Effector memory CD4-positive, alpha-beta T cell (primary cell): Measurements from ENCODE around the gene PCDHA2.
"Not testable (repeated sequence)": the region's sequence is repeated elsewhere in the genome, so short reads cannot be mapped to it uniquely, and the experiment has no call there.

Experiments used
- DNase-seq, 3 donors: peaks; one replicate each; pipeline ENCODE4 v3.0.0-alpha.2; 2020
- H3K27ac ChIP-seq: 2 replicates; pipeline ENCODE4 v1.7.0; 2013; ENCODE audit warnings: mild to moderate bottlenecking, low read length, moderate library complexity; ENCODE audit not compliant: insufficient read depth, poor library complexity, severe bottlenecking
- H3K27me3 ChIP-seq: replicated peaks from 2 replicates; pipeline ENCODE4 v1.7.0; 2013; ENCODE audit warnings: mild to moderate bottlenecking, low read length; ENCODE audit not compliant: insufficient read depth, control insufficient read depth, poor library complexity, severe bottlenecking
- H3K36me3 ChIP-seq: 2 replicates; pipeline ENCODE4 v1.7.0; 2013; ENCODE audit warnings: mild to moderate bottlenecking, low read length, moderate library complexity; ENCODE audit not compliant: control insufficient read depth, insufficient read depth
- H3K4me1 ChIP-seq: 2 replicates; pipeline ENCODE4 v1.7.0; 2013; ENCODE audit warnings: low read length, mild to moderate bottlenecking; ENCODE audit not compliant: control insufficient read depth, insufficient read depth, poor library complexity, severe bottlenecking
- H3K4me3 ChIP-seq: 2 replicates; pipeline ENCODE4 v1.7.0; 2013; ENCODE audit warnings: low read length, low read depth, mild to moderate bottlenecking; ENCODE audit not compliant: insufficient read depth, poor library complexity, severe bottlenecking
- H3K9me3 ChIP-seq: 2 replicates; pipeline ENCODE4 v1.7.0; 2013; ENCODE audit warnings: mild to moderate bottlenecking, low read length, moderate library complexity; ENCODE audit not compliant: control insufficient read depth

PCDHA2 gene

DNA sequence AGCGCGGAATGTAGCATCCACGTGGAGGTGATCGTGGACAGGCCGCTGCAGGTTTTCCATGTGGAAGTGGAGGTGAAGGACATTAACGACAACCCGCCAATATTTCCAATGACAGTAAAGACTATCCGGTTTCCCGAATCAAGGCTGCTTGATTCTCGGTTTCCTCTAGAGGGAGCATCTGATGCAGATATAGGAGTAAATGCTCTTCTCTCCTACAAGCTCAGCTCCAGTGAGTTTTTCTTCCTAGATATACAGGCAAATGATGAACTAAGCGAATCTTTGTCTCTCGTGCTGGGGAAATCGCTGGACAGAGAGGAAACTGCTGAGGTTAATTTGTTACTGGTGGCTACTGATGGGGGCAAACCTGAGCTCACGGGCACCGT is 598 bp downstream of the PCDHA2 start:
- Histone ChIP-seq H3K36me3 (no peaks in the 10 kb centered on the region), H3K4me1 (no peaks in the 10 kb centered on the region), H3K27me3 (no peaks in the 10 kb centered on the region), H3K4me3 (no peak overlapping the region), H3K9me3 (peaks cover 7% of the 10 kb centered on the region), H3K27ac (no peak overlapping the region)
- no peak for DNase-seq

GRCh38 chr5:140796072-140796717 is 1.5 kb downstream of the PCDHA2 start:
- not testable (repeated sequence) for H3K4me1 ChIP-seq, H3K36me3 ChIP-seq, H3K4me3 ChIP-seq, DNase-seq, H3K27me3 ChIP-seq, H3K9me3 ChIP-seq, H3K27ac ChIP-seq

DNA sequence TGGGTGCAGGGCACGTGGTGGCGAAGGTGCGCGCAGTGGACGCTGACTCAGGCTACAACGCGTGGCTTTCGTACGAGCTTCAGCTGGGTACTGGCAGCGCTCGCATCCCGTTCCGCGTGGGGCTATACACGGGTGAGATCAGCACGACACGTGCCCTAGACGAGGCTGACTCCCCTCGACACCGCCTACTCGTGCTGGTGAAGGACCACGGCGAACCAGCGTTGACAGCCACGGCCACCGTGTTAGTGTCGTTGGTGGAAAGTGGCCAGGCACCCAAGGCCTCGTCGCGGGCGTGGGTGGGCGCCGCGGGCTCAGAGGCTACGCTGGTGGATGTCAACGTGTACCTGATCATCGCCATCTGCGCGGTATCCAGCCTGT is 2.1 kb downstream of the PCDHA2 start:
- no peaks in the 10 kb centered on the region for H3K36me3 ChIP-seq
- no peaks in the 10 kb centered on the region for H3K4me1 ChIP-seq
- H3K4me3 ChIP-seq: no peak overlapping the region
- H3K9me3 ChIP-seq: peaks cover 15% of the 10 kb centered on the region
- DNase-seq: no peak
- no peak overlapping the region for H3K27ac ChIP-seq
- no peaks in the 10 kb centered on the region for H3K27me3 ChIP-seq

GRCh38 chr5:140800816-140801493 is 6.3 kb downstream of the PCDHA2 start, which contains the start of gene PCDHA3:
PCDHA3 (plus strand) TSS chr5:140801057.
- Histone ChIP-seq H3K4me1 (no peaks in the 10 kb centered on the region), H3K27ac (no peak within 1 kb of the TSS), H3K27me3 (peaks cover 5% of the 10 kb centered on the region), H3K36me3 (no peaks in the 10 kb centered on the region), H3K9me3 (peaks cover 10% of the 10 kb centered on the region), H3K4me3 (no peak within 1 kb of the TSS)
- DNase-seq: no peak

DNA sequence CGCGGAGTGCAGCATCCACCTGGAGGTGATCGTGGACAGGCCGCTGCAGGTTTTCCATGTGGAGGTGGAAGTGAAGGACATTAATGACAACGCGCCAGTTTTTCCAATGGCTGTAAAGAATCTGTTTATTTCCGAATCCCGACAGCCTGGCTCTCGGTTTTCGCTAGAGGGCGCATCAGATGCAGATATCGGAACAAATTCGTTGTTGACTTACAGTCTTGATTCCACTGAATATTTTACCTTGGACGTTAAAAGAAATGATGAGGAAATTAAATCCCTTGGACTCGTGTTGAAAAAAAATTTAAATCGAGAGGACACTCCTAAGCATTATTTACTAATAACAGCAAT is 6.8 kb downstream of the PCDHA2 start:
- H3K4me1 ChIP-seq: no peaks in the 10 kb centered on the region
- H3K27ac ChIP-seq: no peak overlapping the region
- peaks cover 5% of the 10 kb centered on the region for H3K27me3 ChIP-seq
- H3K36me3 ChIP-seq: no peaks in the 10 kb centered on the region
- H3K4me3 ChIP-seq: no peak overlapping the region
- no peak for DNase-seq
- H3K9me3 ChIP-seq: peaks cover 10% of the 10 kb centered on the region

GRCh38 chr5:140802381-140802780 is 7.7 kb downstream of the PCDHA2 start:
- DNase-seq, H3K4me1 ChIP-seq, H3K27ac ChIP-seq, H3K27me3 ChIP-seq, H3K4me3 ChIP-seq, H3K36me3 ChIP-seq: not testable (repeated sequence)
- peaks cover 10% of the 10 kb centered on the region for H3K9me3 ChIP-seq

DNA sequence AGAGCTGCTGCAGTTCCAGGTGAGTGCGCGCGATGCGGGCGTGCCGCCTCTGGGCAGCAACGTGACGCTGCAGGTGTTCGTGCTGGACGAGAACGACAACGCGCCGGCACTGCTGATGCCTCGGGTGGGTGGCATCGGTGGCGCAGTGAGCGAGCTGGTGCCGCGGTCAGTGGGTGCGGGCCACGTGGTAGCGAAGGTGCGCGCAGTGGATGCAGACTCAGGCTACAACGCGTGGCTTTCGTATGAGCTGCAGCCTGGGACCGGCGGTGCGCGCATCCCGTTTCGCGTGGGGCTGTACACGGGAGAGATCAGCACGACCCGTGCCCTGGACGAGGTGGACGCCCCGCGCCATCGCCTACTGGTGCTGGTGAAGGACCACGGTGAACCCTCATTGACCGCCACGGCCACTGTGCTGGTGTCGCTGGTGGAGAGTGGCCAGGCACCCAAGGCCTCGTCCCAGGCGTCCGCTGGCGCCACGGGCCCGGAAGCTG is 8.2 kb downstream of the PCDHA2 start:
- Histone ChIP-seq H3K27me3 (peaks cover 8% of the 10 kb centered on the region), H3K36me3 (no peaks in the 10 kb centered on the region), H3K9me3 (peaks cover 10% of the 10 kb centered on the region), H3K4me1 (no peaks in the 10 kb centered on the region), H3K27ac (no peak overlapping the region), H3K4me3 (no peak overlapping the region)
- no peak for DNase-seq

GRCh38 chr5:140806834-140807775 is 12.5 kb downstream of the PCDHA2 start, which contains the start of gene PCDHA4:
PCDHA4 (plus strand) TSS chr5:140807068.
- Histone ChIP-seq H3K4me1 (no peaks in the 10 kb centered on the region), H3K9me3 (no peaks in the 10 kb centered on the region), H3K4me3 (no peak within 1 kb of the TSS), H3K27ac (no peak within 1 kb of the TSS), H3K36me3 (no peaks in the 10 kb centered on the region), H3K27me3 (peaks cover 8% of the 10 kb centered on the region)
- DNase-seq: no peak

- not testable (repeated sequence) for H3K27ac ChIP-seq, DNase-seq, H3K4me3 ChIP-seq, H3K9me3 ChIP-seq, H3K4me1 ChIP-seq, H3K36me3 ChIP-seq, H3K27me3 ChIP-seq
These were observed 13.7 kb downstream of the PCDHA2 start for GRCh38 chr5:140808241-140808888.
